Stimulated activated memory B cell treated with anti-CD40 and anti-IgM and Interleukin-4, amounts not matched to agents 10 μg/mL and 1 μg/mL and 100 μg/mL, for 72 hours (primary cell): ENCODE data around the gene VIP.
"Not testable (repeated sequence)": the region's sequence is repeated elsewhere in the genome, so short reads cannot be mapped to it uniquely, and the experiment has no call there.

Experiments
- ATAC-seq: fragments of 150-1000 bp; cut with Tn5 transposase; 2 replicates; pipeline ENCODE4 v1.10.0; 2021
- H3K27ac Mint-ChIP-seq: one replicate; pipeline ENCODE4 v1.8.0; 2022; ENCODE audit warnings: mild to moderate bottlenecking, mixed read lengths
- H3K27me3 Mint-ChIP-seq: one replicate; pipeline ENCODE4 v1.8.0; 2022; ENCODE audit warnings: mixed read lengths
- H3K36me3 Mint-ChIP-seq: one replicate; pipeline ENCODE4 v1.8.0; 2022; ENCODE audit warnings: mixed read lengths
- H3K4me1 Mint-ChIP-seq: one replicate; pipeline ENCODE4 v1.8.0; 2022; ENCODE audit warnings: mixed read lengths
- H3K4me3 Mint-ChIP-seq: one replicate; pipeline ENCODE4 v1.8.0; 2022; ENCODE audit warnings: mild to moderate bottlenecking, moderate library complexity, mixed read lengths
- H3K9me3 Mint-ChIP-seq: one replicate; pipeline ENCODE4 v1.8.0; 2022; ENCODE audit warnings: mixed read lengths

VIP gene

GRCh38 chr6:152750694-152751093, at the start of gene VIP:
TSS of gene VIP (plus strand) at chr6:152750797. CDS start at chr6:152752178, 1,381 bp downstream.
- ATAC-seq, result peak; percentile 55
- Mint-ChIP-seq H3K27me3 (no peaks in the 10 kb centered on the region), H3K36me3 (no peaks in the 10 kb centered on the region), H3K4me3 (no peak within 1 kb of the TSS), H3K9me3 (no peaks in the 10 kb centered on the region), H3K27ac (no peak within 1 kb of the TSS), H3K4me1 (no peaks in the 10 kb centered on the region)

DNA sequence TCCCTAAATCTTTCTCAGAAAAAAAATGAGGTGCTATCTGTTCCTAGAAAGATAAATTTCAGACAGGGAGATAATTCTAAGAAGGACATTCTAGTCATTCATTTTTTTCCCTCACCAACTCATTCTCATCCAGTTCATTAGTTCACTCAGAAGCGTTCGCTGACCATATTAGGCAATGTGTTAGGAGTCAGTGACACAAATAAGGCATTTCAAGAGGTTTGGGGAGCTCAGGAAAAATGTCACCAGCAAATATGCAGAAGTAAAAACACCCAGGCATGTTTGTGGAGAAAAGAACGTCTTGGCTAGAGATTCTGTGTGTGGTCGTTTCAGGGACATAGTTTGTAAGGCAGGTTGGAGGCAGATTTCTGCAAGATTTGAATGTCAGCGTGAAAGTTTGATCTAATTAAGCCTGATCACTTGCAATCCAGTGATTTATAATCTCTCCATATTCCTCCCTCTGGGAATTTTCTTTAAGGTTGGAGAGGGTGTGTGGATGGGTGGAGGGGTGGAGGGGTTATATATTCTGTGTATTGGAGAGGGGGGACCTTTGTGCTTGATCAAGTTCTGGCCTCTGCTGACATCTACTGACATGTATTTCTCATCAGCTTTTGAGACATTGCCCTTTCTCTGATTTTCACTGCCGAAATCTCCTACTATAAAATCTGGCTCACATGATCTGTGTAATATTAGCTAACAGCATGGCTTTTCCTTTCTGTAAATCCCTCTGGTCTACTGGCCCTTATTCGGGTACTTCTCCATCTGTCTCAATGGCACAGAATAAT, 49.3 kb upstream of the VIP start:
- H3K4me3 Mint-ChIP-seq, result no peak overlapping the region
- H3K27ac Mint-ChIP-seq, result no peak overlapping the region
- ATAC-seq, result peak; percentile 43
- H3K27me3 Mint-ChIP-seq, result peaks cover 9% of the 10 kb centered on the region
- H3K4me1 Mint-ChIP-seq, result no peaks in the 10 kb centered on the region
- no peaks in the 10 kb centered on the region for H3K9me3 Mint-ChIP-seq
- no peaks in the 10 kb centered on the region for H3K36me3 Mint-ChIP-seq

- Mint-ChIP-seq H3K4me3 (no peak overlapping the region), H3K27me3 (peaks cover 9% of the 10 kb centered on the region), H3K36me3 (no peaks in the 10 kb centered on the region), H3K27ac (no peak overlapping the region), H3K9me3 (no peaks in the 10 kb centered on the region), H3K4me1 (no peaks in the 10 kb centered on the region)
- peak; percentile 36 for ATAC-seq
Observed at GRCh38 chr6:152701863-152702401, 48.7 kb upstream of the VIP start.

- H3K4me1 Mint-ChIP-seq, ATAC-seq, H3K27ac Mint-ChIP-seq, H3K36me3 Mint-ChIP-seq, H3K27me3 Mint-ChIP-seq, H3K9me3 Mint-ChIP-seq, H3K4me3 Mint-ChIP-seq: not testable (repeated sequence)
Observed at GRCh38 chr6:152703750-152704149, 46.8 kb upstream of the VIP start.

- H3K36me3 Mint-ChIP-seq, result no peaks in the 10 kb centered on the region
- no peak overlapping the region for H3K27ac Mint-ChIP-seq
- ATAC-seq, result no peak
- peaks cover 4% of the 10 kb centered on the region for H3K9me3 Mint-ChIP-seq
- no peaks in the 10 kb centered on the region for H3K4me1 Mint-ChIP-seq
- H3K4me3 Mint-ChIP-seq, result no peak overlapping the region
- no peaks in the 10 kb centered on the region for H3K27me3 Mint-ChIP-seq
Observed at GRCh38 chr6:152705327-152705726, 45.3 kb upstream of the VIP start.

GRCh38 chr6:152716322-152716721, 34.3 kb upstream of the VIP start:
- H3K4me1 Mint-ChIP-seq, result no peaks in the 10 kb centered on the region
- no peak for ATAC-seq
- no peak overlapping the region for H3K27ac Mint-ChIP-seq
- H3K27me3 Mint-ChIP-seq, result no peaks in the 10 kb centered on the region
- peaks cover 4% of the 10 kb centered on the region for H3K9me3 Mint-ChIP-seq
- no peak overlapping the region for H3K4me3 Mint-ChIP-seq
- H3K36me3 Mint-ChIP-seq, result no peaks in the 10 kb centered on the region

DNA sequence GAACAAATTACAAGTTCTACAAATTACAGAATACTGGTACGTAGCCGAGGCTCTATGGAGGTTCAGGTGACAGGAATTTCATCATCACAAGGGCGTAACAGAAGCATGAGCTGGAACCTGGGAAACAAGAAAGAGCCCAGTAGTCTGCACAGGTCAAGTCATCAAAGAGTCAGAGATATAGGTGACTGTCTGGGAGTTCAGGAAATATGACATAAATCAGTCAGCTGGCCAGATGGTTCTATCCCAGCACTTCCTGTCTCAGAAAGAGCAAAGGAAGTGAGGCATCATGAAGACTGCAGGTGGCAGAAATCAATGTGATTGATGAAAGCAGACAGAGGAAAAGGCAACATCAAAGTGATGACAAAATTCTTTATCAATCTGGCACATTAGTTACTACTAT, 29.6 kb upstream of the VIP start:
- no peaks in the 10 kb centered on the region for H3K9me3 Mint-ChIP-seq
- H3K4me1 Mint-ChIP-seq, result no peaks in the 10 kb centered on the region
- ATAC-seq, result no peak
- no peak overlapping the region for H3K4me3 Mint-ChIP-seq
- no peak overlapping the region for H3K27ac Mint-ChIP-seq
- no peaks in the 10 kb centered on the region for H3K27me3 Mint-ChIP-seq
- H3K36me3 Mint-ChIP-seq, result no peaks in the 10 kb centered on the region

- no peaks in the 10 kb centered on the region for H3K9me3 Mint-ChIP-seq
- no peak for ATAC-seq
Observed at GRCh38 chr6:152721956-152722355, 28.6 kb upstream of the VIP start.

GRCh38 chr6:152723398-152723797, 27.2 kb upstream of the VIP start:
- H3K9me3 Mint-ChIP-seq, result no peaks in the 10 kb centered on the region
- H3K27ac Mint-ChIP-seq, result no peak overlapping the region
- H3K36me3 Mint-ChIP-seq, result no peaks in the 10 kb centered on the region
- no peaks in the 10 kb centered on the region for H3K27me3 Mint-ChIP-seq
- ATAC-seq, result no peak
- no peak overlapping the region for H3K4me3 Mint-ChIP-seq
- H3K4me1 Mint-ChIP-seq, result no peaks in the 10 kb centered on the region

More at GRCh38 chr6:152721956-152722355, 28.6 kb upstream of the VIP start:
- H3K36me3 Mint-ChIP-seq, result no peaks in the 10 kb centered on the region
- no peaks in the 10 kb centered on the region for H3K27me3 Mint-ChIP-seq
- no peak overlapping the region for H3K4me3 Mint-ChIP-seq
- no peaks in the 10 kb centered on the region for H3K4me1 Mint-ChIP-seq
- no peak overlapping the region for H3K27ac Mint-ChIP-seq

DNA sequence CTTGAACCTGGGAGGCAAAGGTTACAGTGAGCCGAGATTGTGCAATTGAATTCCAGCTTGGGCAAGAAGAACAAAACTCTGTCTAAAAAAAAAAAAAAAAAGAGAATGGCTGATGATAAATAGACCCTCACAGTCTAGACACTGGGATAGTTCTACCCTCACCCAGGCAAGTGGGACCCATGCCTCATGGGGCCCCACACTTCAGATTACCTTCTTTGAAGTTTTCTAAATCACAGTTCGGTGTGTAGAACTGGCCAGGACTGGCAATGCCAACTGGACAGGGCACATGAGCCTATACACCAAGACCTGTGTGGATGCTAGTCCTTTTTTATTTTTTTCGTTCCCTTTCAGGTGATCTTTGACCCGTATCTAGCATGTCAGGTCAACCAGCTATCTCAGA, 24.3 kb upstream of the VIP start:
- H3K4me1 Mint-ChIP-seq, result no peaks in the 10 kb centered on the region
- no peak overlapping the region for H3K4me3 Mint-ChIP-seq
- H3K27me3 Mint-ChIP-seq, result no peaks in the 10 kb centered on the region
- H3K27ac Mint-ChIP-seq, result no peak overlapping the region
- no peaks in the 10 kb centered on the region for H3K9me3 Mint-ChIP-seq
- H3K36me3 Mint-ChIP-seq, result no peaks in the 10 kb centered on the region
- peak; percentile 50 for ATAC-seq

GRCh38 chr6:152727507-152727906, 23.1 kb upstream of the VIP start:
- Mint-ChIP-seq H3K27ac (no peak overlapping the region), H3K36me3 (no peaks in the 10 kb centered on the region), H3K4me3 (no peak overlapping the region), H3K4me1 (no peaks in the 10 kb centered on the region), H3K27me3 (no peaks in the 10 kb centered on the region), H3K9me3 (no peaks in the 10 kb centered on the region)
- no peak for ATAC-seq

- Mint-ChIP-seq H3K9me3 (peaks cover 2% of the 10 kb centered on the region), H3K36me3 (no peaks in the 10 kb centered on the region), H3K27ac (no peak overlapping the region), H3K4me1 (no peaks in the 10 kb centered on the region), H3K27me3 (no peaks in the 10 kb centered on the region), H3K4me3 (no peak overlapping the region)
- ATAC-seq, result no peak
Observed at GRCh38 chr6:152734630-152735029, 16.0 kb upstream of the VIP start.

DNA sequence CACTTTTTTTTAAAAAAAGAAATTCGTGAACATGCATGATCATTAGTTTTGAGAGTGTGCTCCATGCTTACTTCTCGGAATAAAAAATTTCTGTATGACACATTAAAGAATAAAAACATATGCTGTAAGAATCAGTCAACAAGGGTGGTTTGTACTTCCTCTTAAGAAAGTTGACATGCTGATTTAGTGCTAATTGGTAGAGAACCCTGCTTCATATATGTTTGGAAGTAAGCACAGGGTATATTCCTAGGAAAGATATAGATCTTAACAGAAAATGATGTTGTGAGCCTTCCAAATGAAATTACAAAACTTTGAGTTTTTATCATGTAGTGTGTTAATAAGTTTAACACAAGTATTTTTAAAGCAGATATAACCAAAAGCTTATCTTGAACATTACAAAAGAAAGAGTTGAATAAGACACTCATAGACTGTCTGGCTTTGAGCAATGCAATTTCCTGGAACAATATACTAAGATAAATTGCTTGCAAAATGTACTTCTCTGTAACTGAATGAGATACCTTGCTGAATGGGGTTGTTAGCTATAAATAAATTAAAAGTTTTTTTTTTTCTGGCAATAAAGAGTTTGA, 13.8 kb upstream of the VIP start:
- Mint-ChIP-seq H3K36me3 (no peaks in the 10 kb centered on the region), H3K4me1 (no peaks in the 10 kb centered on the region), H3K4me3 (no peak overlapping the region), H3K27ac (no peak overlapping the region), H3K9me3 (peaks cover 2% of the 10 kb centered on the region), H3K27me3 (no peaks in the 10 kb centered on the region)
- ATAC-seq, result no peak

DNA sequence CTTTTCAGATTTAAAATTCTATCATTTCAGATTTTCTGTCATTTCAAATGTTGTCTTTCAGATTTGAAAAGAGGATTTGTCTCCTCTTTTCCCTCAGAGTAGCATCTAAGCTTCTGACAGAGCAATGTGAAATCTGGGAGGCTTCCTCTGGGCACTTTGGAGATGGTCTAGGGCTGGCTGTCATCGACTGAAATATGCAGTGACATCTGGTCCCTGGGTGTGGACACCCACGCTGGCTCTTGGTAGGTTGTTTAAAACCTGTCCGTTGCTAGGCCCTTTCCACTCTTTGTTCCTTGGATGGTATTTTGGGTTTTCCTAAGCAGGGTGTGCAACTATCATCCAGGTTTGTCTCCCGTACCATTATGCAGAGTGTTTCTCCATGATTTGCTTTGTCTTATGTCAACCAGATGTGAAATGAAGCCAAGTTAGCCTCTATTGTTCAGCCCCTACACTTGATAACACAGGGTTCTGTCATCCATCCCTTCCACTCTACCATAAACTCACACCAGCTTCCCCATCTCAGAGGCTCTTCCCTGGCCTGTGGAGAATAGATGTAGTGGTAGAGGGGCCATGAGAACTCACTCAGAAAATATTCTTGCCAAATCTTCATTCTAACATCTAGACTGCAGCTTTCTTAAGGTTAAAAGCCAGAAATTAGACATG, 5.0 kb upstream of the VIP start:
- no peak overlapping the region for H3K4me3 Mint-ChIP-seq
- no peaks in the 10 kb centered on the region for H3K27me3 Mint-ChIP-seq
- no peak for ATAC-seq
- no peak overlapping the region for H3K27ac Mint-ChIP-seq
- H3K9me3 Mint-ChIP-seq, result no peaks in the 10 kb centered on the region
- no peaks in the 10 kb centered on the region for H3K4me1 Mint-ChIP-seq
- H3K36me3 Mint-ChIP-seq, result no peaks in the 10 kb centered on the region

GRCh38 chr6:152746172-152746553, 4.4 kb upstream of the VIP start:
- H3K27me3 Mint-ChIP-seq, result no peaks in the 10 kb centered on the region
- no peak overlapping the region for H3K4me3 Mint-ChIP-seq
- H3K27ac Mint-ChIP-seq, result no peak overlapping the region
- no peaks in the 10 kb centered on the region for H3K9me3 Mint-ChIP-seq
- ATAC-seq, result no peak
- H3K4me1 Mint-ChIP-seq, result no peaks in the 10 kb centered on the region
- no peaks in the 10 kb centered on the region for H3K36me3 Mint-ChIP-seq

GRCh38 chr6:152748843-152749242, 1.8 kb upstream of the VIP start:
- Mint-ChIP-seq H3K4me3 (no peak overlapping the region), H3K27ac (no peak overlapping the region), H3K27me3 (no peaks in the 10 kb centered on the region), H3K4me1 (no peaks in the 10 kb centered on the region), H3K36me3 (no peaks in the 10 kb centered on the region), H3K9me3 (no peaks in the 10 kb centered on the region)
- no peak for ATAC-seq
